ENCODE results near the gene BGN.

BGN gene

DNA sequence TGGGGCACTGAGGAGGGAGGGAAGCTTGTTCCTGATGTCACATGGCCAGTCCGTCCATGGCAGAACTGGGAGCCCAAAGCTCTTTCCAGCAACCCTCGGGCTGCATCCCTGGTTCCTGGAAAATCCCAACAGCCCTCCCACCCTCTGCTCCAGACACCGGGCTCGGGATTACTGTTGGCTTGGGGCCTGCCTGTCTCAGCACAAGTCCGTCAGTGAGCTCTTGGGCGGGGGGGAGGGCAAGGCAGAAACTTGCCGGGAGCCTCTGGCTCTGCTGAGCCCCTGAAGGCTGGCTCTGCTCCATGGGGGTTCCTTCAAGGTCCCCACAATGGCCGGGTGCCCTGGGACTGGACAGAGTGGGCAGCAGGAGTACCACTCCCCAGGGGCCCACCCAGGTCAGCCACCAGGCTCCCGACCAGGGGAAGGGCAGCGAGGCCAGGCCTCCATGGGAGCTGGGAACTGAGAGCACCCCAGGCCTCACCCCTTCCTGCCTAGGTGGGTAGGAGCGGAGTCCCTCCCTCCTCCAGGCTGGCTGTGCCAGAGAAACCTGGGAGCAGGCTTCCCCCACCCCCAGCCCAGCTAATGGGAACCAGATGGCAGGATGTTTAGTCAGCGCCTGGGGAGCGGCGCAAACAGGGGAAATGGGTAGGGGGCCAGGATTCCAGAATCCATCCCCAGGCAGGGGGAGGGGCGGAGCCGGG is 18.0 kb upstream of the BGN start:
- TF ChIP-seq POLR2AphosphoS5 (IDR thresholded peaks at IDR 0.05; ENCODE audit: low read depth, low read length) (no peak), TAF1 (IDR thresholded peaks at IDR 0.05; ENCODE audit: low read depth, low read length) (no peak), POLR2A (IDR thresholded peaks at IDR 0.05; ENCODE audit: low read depth, low read length) (no peak), POU2F2 (IDR thresholded peaks at IDR 0.05; ENCODE audit: low read depth, low read length) (no peak), SPI1 (IDR thresholded peaks at IDR 0.05; ENCODE audit: low read depth, low read length) (no peak), PAX5 (IDR thresholded peaks at IDR 0.05; ENCODE audit: insufficient read depth, low read length, severe bottlenecking) (no peak)
- no peak for DNase-seq (ENCODE audit: insufficient read length, low spot score)
- no peak for FAIRE-seq

DNA sequence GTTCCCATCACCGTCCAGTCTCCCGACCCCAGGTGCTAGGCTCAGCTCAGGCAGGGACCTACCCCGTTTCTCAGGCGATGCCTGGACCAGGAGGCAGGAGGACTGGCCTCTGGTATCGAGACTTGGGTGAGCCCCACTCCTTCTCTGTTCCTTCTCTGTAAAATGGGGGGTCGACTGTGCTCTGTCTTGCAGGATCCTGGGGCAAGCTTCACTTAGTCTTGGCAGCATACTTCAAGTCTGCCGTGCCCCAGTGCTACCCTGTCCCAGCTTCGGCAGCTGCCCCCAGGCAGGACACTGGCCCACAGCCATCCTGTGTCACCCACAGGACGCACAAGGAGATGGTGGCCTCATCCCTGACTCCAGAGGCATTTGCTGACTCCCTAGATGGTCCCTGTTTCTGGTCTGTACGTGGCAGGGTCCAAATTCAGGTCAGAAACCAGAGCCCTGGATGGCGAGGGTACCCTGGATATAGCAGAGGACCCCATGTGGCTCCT is 17.4 kb upstream of the BGN start:
- FAIRE-seq (no peak), DNase-seq (ENCODE audit: insufficient read length, low spot score) (no peak)
- no peak for TF ChIP-seq SPI1 (IDR thresholded peaks at IDR 0.05; ENCODE audit: low read depth, low read length)
- no peak for TF ChIP-seq POU2F2 (IDR thresholded peaks at IDR 0.05; ENCODE audit: low read depth, low read length)
- no peak for TF ChIP-seq POLR2AphosphoS5 (IDR thresholded peaks at IDR 0.05; ENCODE audit: low read depth, low read length)
- no peak for TF ChIP-seq PAX5 (IDR thresholded peaks at IDR 0.05; ENCODE audit: insufficient read depth, low read length, severe bottlenecking)
- TF ChIP-seq POLR2A (IDR thresholded peaks at IDR 0.05; ENCODE audit: low read depth, low read length): no peak
- no peak for TF ChIP-seq TAF1 (IDR thresholded peaks at IDR 0.05; ENCODE audit: low read depth, low read length)

DNA sequence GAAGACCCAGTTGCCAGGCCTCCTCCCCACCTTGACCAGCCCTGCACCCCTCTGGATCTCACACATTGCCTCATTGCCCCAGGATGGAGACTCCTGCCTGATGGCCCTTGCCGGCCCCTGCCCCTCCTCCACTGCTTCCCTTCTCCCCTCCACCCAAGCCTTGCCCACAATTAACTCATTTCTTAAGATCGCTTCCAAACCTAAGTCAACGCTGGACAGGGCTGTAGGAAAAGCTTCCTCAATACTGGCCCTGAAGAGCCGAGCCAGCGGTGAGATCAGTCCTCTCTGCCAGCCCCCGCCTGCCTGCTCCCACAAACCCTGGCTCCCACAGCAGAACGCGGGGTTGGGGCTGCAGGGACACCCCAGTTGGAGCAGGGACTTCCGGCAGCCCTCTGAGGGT is 16.9 kb upstream of the BGN start:
- no peak for TF ChIP-seq TAF1 (IDR thresholded peaks at IDR 0.05; ENCODE audit: low read depth, low read length)
- TF ChIP-seq POU2F2 (IDR thresholded peaks at IDR 0.05; ENCODE audit: low read depth, low read length): no peak
- no peak for TF ChIP-seq POLR2AphosphoS5 (IDR thresholded peaks at IDR 0.05; ENCODE audit: low read depth, low read length)
- no peak for TF ChIP-seq POLR2A (IDR thresholded peaks at IDR 0.05; ENCODE audit: low read depth, low read length)
- TF ChIP-seq SPI1 (IDR thresholded peaks at IDR 0.05; ENCODE audit: low read depth, low read length): no peak
- no peak for TF ChIP-seq PAX5 (IDR thresholded peaks at IDR 0.05; ENCODE audit: insufficient read depth, low read length, severe bottlenecking)
- DNase-seq (ENCODE audit: insufficient read length, low spot score) (no peak), FAIRE-seq (no peak)

DNA sequence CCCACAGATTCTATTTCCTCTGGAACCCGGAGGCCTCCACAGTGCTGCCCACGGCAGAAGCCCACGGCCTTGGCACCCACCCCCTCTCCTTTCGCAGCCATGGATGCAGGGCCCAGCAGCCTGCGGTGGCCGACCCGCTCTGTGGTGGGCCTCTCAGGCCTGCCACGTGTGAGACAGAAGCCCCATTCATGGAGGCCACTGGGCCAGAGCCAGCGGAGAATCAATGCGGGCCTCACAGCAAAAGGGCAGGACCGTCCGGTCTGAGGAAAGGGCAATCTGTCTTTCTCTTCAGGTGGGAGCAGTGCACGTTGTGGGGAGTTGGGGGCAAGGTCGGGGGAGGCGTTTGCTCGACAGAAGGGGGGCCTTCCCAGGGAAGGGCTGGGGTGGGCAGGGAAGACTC is 16.0 kb upstream of the BGN start:
- DNase-seq (ENCODE audit: insufficient read length, low spot score) (no peak), FAIRE-seq (no peak)
- TF ChIP-seq TAF1 (IDR thresholded peaks at IDR 0.05; ENCODE audit: low read depth, low read length) (no peak), SPI1 (IDR thresholded peaks at IDR 0.05; ENCODE audit: low read depth, low read length) (no peak), POLR2A (IDR thresholded peaks at IDR 0.05; ENCODE audit: low read depth, low read length) (no peak), PAX5 (IDR thresholded peaks at IDR 0.05; ENCODE audit: insufficient read depth, low read length, severe bottlenecking) (no peak), POU2F2 (IDR thresholded peaks at IDR 0.05; ENCODE audit: low read depth, low read length) (no peak), POLR2AphosphoS5 (IDR thresholded peaks at IDR 0.05; ENCODE audit: low read depth, low read length) (no peak)

DNA sequence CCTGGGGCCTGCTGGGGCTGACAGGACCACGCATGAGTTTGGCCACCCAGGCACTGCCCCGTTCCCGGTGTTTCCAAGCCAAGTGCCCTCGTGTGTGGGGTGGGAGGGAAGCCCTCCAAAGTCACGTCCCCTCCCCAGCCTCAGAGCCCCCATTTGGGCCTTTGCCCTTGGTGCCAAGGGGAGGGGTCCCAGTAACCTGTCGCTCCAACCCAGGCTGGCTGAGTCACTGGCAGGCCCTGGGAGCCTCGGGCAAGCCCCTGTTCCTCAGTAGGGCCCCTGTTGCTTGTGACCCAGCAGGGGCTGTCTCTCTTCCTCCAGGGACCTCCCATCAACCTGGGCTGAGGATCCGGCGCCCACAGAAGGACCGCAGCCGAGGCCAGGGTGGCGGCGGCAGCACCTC is 13.7 kb upstream of the BGN start:
- no peak for TF ChIP-seq SPI1 (IDR thresholded peaks at IDR 0.05; ENCODE audit: low read depth, low read length)
- no peak for TF ChIP-seq TAF1 (IDR thresholded peaks at IDR 0.05; ENCODE audit: low read depth, low read length)
- TF ChIP-seq PAX5 (IDR thresholded peaks at IDR 0.05; ENCODE audit: insufficient read depth, low read length, severe bottlenecking): no peak
- no peak for TF ChIP-seq POU2F2 (IDR thresholded peaks at IDR 0.05; ENCODE audit: low read depth, low read length)
- TF ChIP-seq POLR2A (IDR thresholded peaks at IDR 0.05; ENCODE audit: low read depth, low read length): no peak
- TF ChIP-seq POLR2AphosphoS5 (IDR thresholded peaks at IDR 0.05; ENCODE audit: low read depth, low read length): no peak

DNA sequence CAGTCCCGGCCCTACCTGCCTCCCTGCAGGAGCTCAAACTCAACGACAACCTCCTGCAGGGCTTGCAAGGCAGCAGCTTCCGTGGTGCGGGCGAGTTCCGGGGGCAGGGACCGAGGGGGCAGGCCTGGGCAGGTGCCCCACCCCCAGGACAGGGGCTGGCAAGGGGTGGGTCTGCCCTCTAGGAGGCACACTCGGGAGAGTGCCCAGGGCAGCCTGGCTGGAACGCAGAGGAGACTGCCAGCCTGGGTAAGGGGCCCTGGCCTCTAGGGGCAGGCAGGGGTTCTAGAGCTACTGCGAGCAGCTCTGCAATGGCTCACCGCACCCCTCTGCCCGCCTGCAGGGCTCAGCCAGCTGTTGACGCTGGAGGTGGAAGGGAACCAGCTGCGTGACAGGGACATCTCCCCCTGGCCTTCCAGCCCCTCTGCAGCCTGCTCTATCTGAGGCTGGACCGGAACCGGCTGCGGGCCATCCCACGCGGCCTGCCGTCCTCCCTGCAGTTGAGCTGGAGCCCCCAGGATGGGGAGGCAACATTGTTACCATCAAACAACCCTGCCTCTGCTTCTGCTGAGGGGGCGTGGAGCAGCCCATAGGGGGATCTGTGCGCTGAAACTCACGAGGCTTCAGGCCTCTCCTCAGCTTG is 12.3 kb upstream of the BGN start:
- no peak for FAIRE-seq
- TF ChIP-seq PAX5 (IDR thresholded peaks at IDR 0.05; ENCODE audit: insufficient read depth, low read length, severe bottlenecking): no peak
- TF ChIP-seq SPI1 (IDR thresholded peaks at IDR 0.05; ENCODE audit: low read depth, low read length): no peak
- no peak for TF ChIP-seq TAF1 (IDR thresholded peaks at IDR 0.05; ENCODE audit: low read depth, low read length)
- TF ChIP-seq POLR2A (IDR thresholded peaks at IDR 0.05; ENCODE audit: low read depth, low read length): no peak
- TF ChIP-seq POLR2AphosphoS5 (IDR thresholded peaks at IDR 0.05; ENCODE audit: low read depth, low read length): no peak
- TF ChIP-seq POU2F2 (IDR thresholded peaks at IDR 0.05; ENCODE audit: low read depth, low read length): no peak
- DNase-seq (ENCODE audit: insufficient read length, low spot score): no peak

More for the DNA sequence above, 13.7 kb upstream of the BGN start:
- FAIRE-seq (no peak), DNase-seq (ENCODE audit: insufficient read length, low spot score) (no peak)

DNA sequence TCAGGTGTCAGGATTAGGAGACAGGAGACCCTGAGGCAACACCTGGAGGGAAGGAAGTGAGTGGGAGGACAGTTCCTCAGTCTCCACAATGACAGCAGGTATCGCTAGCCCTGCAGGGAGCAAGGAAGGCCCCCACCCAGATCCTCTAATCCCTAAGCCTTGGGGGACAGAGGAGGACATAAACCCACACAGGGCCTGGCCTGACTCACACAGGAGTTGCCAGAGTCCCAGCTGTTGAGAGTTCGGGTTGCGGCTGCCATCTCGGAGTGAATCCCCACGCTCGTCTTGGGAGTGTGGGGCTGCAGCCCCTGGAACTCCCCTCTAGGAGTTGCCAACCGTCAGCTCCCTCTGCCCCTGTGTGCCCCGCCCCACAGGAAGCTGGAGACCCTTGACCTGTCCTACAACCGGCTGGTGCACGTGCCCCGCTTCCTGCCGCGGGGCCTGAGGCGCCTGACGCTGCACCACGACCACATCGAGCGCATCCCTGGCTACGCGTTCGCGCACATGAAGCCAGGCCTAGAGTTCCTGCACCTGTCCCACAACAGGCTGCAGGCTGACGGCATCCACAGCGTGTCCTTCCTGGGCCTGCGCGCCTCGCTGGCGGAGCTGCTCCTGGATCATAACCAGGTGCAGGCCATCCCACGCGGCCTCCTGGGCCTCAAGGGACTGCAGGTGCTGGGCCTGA is 9.2 kb upstream of the BGN start:
- FAIRE-seq: no peak
- no peak for TF ChIP-seq SPI1 (IDR thresholded peaks at IDR 0.05; ENCODE audit: low read depth, low read length)
- TF ChIP-seq POU2F2 (IDR thresholded peaks at IDR 0.05; ENCODE audit: low read depth, low read length): no peak
- no peak for TF ChIP-seq PAX5 (IDR thresholded peaks at IDR 0.05; ENCODE audit: insufficient read depth, low read length, severe bottlenecking)
- no peak for TF ChIP-seq POLR2A (IDR thresholded peaks at IDR 0.05; ENCODE audit: low read depth, low read length)
- TF ChIP-seq TAF1 (IDR thresholded peaks at IDR 0.05; ENCODE audit: low read depth, low read length): no peak
- no peak for TF ChIP-seq POLR2AphosphoS5 (IDR thresholded peaks at IDR 0.05; ENCODE audit: low read depth, low read length)
- no peak for DNase-seq (ENCODE audit: insufficient read length, low spot score)

DNA sequence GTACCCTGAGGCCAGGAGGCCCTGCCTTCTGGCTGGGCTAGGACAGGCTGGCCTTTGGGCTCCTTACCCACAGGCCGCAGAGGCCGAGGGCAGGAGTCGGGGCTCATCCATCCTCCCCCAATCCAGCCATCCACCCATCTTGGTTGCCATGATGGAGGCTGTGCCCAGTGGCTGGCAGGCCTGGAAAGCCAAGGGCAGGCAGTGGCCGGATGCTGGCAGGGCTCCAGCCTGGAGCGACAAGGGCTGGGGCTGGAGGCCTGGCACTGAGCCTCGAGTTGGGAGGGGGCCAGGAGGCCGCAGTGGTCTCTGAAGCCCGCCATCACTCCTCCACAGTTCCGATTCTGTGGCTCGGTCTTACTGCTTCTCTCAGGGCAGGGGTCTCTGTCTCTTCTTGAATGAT is 8.6 kb upstream of the BGN start:
- DNase-seq (ENCODE audit: insufficient read length, low spot score) (no peak), FAIRE-seq (no peak)
- no peak for TF ChIP-seq POLR2A (IDR thresholded peaks at IDR 0.05; ENCODE audit: low read depth, low read length)
- TF ChIP-seq SPI1 (IDR thresholded peaks at IDR 0.05; ENCODE audit: low read depth, low read length): no peak

DNA sequence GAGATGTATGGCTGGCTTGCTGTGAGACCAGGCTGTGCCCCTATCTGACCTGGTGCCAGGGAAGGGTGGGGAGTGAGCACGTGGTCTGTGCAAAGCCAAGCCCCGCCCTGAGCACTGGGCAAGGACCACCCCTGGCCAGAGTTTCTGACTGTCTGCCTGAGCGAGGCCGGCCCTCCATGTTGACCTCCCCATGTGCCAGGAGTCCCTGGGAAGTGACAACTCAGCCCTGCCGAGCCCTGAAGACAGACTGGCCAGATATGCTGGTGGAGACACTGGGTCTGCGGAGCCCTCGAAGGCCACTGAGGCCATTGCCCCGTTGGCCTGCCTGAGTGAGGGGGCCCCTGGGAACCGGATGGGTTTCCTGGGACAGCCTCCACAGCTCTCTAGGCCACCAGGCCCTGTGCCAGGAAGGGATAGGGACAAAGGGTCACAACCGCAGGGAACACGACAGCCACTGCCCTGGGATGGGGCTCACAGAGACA is 7.1 kb upstream of the BGN start:
- FAIRE-seq: no peak
- no peak for TF ChIP-seq TAF1 (IDR thresholded peaks at IDR 0.05; ENCODE audit: low read depth, low read length)
- no peak for TF ChIP-seq POLR2AphosphoS5 (IDR thresholded peaks at IDR 0.05; ENCODE audit: low read depth, low read length)
- no peak for TF ChIP-seq POLR2A (IDR thresholded peaks at IDR 0.05; ENCODE audit: low read depth, low read length)
- TF ChIP-seq POU2F2 (IDR thresholded peaks at IDR 0.05; ENCODE audit: low read depth, low read length): no peak
- TF ChIP-seq PAX5 (IDR thresholded peaks at IDR 0.05; ENCODE audit: insufficient read depth, low read length, severe bottlenecking): no peak
- no peak for TF ChIP-seq SPI1 (IDR thresholded peaks at IDR 0.05; ENCODE audit: low read depth, low read length)
- no peak for DNase-seq (ENCODE audit: insufficient read length, low spot score)

All from GM12891 (cell line).